HG02943 (cell line): Measurements from ENCODE around the gene ROBO2.

Experiments used
- ATAC-seq: cut with Tn5 transposase; IDR thresholded peaks from one replicate; pipeline ENCODE4 v1.9.1; 2021; ENCODE audit warnings: mild to moderate bottlenecking, low read depth, moderate library complexity; ENCODE audit not compliant: unreplicated experiment

ROBO2 gene

DNA sequence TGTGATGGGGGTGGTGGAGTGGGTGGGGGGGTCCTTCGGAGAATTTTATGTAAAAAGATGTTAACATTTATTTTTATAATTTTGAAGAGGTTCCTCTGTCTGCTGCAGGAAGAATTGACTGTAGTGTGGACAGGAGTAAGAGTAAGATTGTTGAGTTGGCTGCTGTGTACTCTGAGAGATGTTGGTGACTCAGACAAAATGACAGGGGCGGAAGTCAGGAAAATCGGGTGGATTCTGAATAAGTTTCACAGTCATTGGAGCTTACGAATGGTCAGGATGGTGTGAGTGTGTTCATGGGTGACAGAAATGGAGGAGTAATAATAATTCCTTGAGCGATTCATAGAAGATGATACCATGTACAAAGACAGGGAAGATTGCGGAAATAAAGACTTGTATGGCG is 420.0 kb downstream of the ROBO2 start:
- ATAC-seq: no peak

DNA sequence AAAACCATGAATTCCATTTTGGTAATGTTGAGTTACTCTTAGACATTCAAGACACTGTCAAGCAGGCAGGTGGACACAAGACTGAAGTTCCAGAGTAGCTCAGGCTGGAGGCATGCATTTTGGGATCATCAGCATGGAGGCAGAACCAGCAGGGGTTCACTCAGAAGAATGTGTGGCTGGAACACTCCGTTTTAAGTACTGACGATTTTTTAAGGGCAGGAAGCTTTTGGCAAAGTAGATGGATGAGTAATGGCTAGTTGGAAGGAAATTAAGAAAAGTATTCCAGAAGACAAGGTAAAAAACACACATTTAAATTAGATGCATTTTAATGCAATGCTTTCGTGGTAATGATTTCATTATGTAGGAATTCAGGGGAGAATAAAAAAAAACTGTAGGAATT is 420.4 kb downstream of the ROBO2 start:
- no peak for ATAC-seq

GRCh38 chr3:77462951-77463350 is 423.1 kb downstream of the ROBO2 start:
- no peak for ATAC-seq

DNA sequence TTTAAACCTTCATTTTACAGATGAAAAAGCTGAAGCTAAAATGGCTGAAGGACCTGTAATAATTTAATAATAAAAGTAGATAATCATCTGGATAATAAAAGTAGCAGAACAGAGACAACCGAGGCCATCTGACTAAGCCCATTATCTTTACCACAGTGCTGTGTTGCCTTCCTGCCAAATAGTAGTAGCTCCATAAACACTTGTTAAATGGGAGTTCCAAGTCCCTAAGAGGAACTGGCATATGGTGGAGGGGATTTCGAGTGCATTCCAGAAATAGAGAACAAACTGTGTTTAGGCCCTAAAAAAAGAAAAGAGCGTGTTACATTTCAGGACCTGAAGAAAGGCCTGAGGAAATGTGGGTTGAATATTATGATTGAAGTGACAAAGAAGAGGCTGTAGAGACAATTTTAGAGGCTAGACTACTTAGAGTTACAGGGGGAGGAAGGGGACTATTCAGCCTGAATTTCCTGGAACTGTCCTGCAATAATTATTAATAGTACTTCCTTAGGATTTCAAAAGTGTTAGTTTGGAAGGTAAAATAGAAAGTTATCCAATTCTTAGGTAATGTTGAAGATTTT is 424.3 kb downstream of the ROBO2 start:
- ATAC-seq: no peak

GRCh38 chr3:77466562-77467115 is 426.7 kb downstream of the ROBO2 start:
- no peak for ATAC-seq

- ATAC-seq: no peak
Observed at GRCh38 chr3:77467702-77468625, 428.1 kb downstream of the ROBO2 start.

- no peak for ATAC-seq
Observed at GRCh38 chr3:77468626-77469020, 428.7 kb downstream of the ROBO2 start.

GRCh38 chr3:77475507-77475906 is 435.6 kb downstream of the ROBO2 start:
- no peak for ATAC-seq

DNA sequence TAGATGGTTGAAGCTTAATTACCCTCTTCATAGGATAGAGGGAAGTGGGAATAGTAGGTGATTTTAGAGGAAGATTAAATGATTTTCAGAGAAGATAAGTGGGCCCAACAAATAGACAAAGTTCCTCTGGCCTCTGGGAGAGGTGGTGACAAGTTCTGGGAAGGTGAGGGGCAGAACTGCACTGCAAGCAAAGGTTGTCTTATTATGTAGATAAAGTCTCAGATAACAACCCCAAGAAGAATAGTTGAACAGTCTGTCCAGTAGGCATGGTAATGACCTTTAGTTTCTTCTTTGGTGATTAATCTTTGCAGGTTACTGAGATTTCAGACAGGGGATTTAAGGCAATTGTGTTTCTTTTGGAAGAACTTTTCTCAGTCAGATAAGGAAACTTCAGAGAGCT is 439.1 kb downstream of the ROBO2 start:
- no peak for ATAC-seq

- no peak for ATAC-seq
Observed at GRCh38 chr3:77489216-77489615, 449.3 kb downstream of the ROBO2 start.

DNA sequence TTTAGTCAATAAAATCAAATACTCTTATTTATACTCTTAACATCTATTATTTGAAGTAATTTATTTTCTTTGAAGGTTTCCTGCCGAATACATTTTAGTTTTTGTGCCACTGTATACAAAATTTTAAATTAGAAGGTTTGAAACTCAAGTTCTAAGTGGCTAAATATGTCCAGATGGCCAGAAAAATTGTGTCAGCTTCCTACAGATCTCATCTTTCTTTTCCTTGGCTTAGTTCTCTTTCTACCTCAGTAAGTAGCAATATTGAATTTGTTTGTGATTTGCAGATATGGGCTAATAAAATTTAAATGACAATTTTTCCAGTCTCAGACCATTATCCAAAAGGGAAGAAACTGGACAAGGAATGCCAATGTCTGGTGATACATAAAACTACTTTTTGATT is 452.1 kb downstream of the ROBO2 start:
- no peak for ATAC-seq

GRCh38 chr3:77500721-77501120 is 460.8 kb downstream of the ROBO2 start:
- ATAC-seq: no peak

- ATAC-seq: no peak
Observed at GRCh38 chr3:77506384-77506783, 466.5 kb downstream of the ROBO2 start.

DNA sequence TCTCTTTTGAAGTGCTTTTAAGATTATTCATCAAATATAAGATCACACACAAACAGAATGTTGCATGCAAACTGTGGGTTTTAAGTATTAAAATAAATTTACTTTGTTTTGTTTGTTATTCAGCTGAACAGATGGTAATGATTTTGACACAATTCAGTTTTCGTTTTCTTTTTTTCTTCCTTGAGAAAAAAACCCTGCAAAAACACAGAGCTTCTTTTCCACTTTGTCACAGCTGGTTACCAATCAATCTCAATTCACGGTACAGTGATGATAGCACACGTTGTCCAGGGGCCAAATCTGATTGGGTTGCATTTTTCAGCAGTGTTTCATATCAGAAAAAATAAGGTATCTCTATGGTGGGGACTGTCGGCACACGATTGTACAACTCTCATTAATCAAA is 473.6 kb downstream of the ROBO2 start:
- ATAC-seq: no peak

- ATAC-seq: no peak
Observed at GRCh38 chr3:77514766-77515165, 474.9 kb downstream of the ROBO2 start.

- ATAC-seq: no peak
Observed at GRCh38 chr3:77524463-77524862, 484.6 kb downstream of the ROBO2 start.

- no peak for ATAC-seq
Observed at GRCh38 chr3:77524946-77525682, 485.2 kb downstream of the ROBO2 start.

- ATAC-seq: no peak
Observed at GRCh38 chr3:77526573-77527113, 486.7 kb downstream of the ROBO2 start.

GRCh38 chr3:77529522-77529921 is 489.6 kb downstream of the ROBO2 start:
- no peak for ATAC-seq

GRCh38 chr3:77530870-77531269 is 491.0 kb downstream of the ROBO2 start:
- no peak for ATAC-seq

DNA sequence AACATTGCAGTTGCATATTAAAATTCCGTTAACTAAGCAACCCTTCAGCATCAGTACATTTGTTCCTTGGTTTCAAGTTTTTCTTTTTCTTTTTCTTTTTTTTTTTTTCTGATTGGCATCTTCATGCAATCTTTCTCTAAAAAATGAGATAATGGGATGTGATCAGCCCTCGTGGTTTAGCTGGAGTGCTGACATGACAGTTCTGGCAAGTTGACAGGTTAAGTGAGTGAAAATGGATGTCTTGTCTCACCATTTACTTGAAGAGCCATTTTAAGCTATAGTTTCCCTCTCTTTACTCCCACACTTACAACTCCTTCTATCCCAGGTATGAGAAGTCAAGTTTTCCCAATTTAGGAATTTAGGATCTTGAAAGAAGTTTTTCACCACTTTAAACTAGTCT is 495.2 kb downstream of the ROBO2 start:
- ATAC-seq: no peak
